ENCODE results near the gene FAAP24. TPM values are rescaled to one million over a fixed set of nuclear protein-coding genes. Genes with fewer than 3 reads are reported as not detected.
A peak's percentile ranks its signal among the peaks of the same experiment; 100 is the strongest.
"Not testable (repeated sequence)": the region's sequence is repeated elsewhere in the genome, so short reads cannot be mapped to it uniquely, and the experiment has no call there.

Gene FAAP24
- total RNA-seq, 1 experiment from 2014 or later: 13.2 TPM

DNA sequence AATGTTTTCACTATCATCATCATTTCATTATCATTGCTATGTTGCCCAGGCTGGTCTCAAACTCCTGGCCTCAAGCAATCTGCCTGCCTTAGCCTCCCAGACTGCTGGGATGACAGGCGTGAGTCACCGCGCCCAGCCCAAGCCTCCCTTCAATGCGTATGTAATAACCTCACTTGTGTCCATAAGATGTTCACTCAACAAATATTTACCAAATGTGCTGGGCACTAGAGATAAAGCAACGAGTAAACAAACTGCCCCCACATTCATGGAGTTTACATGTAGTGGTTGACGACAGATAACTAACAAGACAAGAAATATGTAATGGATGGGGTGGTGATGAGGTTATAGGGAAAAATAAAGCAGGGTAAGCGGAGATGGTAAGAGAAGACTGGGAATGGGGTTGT, 25.0 kb downstream of the FAAP24 start:
- in situ Hi-C loops (cut with HindIII; ENCODE audit: low sequenced_read_pairs); DNase-seq (ENCODE audit: low spot score): not testable (repeated sequence)

DNA sequence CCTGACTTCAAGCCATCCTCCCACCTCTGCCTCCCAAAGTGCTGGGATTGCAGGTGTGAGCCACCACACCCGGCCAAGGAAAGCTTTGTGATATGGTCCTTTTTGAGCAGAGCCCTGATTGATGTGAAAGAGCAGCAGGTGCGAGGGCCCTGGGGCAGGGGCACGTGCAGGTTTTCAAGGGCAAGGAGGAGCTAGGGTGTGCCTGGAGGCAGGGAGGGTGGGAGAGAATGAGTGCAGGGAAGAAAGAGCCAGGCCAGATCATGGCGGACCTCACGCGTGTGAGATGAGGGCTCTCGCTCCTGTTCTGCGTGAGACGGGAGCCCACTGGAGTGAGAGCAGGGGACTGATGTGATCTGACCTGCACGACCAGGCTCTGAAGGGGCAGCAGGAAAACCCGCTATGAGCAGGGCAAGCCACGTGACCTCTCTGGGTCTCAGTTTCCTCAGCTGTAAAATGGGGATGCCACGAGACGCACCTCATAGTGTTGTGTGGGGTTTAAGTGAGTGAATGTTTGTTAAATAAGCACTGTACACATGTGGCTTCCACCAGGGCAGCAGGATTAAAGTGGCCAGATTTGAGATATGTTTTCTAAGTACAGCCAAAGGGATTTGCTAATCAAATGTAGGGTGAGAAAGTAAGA, 25.8 kb downstream of the FAAP24 start:
- in situ Hi-C loops (cut with HindIII; ENCODE audit: low sequenced_read_pairs): no loop called here
- no peak for DNase-seq (ENCODE audit: low spot score)

DNA sequence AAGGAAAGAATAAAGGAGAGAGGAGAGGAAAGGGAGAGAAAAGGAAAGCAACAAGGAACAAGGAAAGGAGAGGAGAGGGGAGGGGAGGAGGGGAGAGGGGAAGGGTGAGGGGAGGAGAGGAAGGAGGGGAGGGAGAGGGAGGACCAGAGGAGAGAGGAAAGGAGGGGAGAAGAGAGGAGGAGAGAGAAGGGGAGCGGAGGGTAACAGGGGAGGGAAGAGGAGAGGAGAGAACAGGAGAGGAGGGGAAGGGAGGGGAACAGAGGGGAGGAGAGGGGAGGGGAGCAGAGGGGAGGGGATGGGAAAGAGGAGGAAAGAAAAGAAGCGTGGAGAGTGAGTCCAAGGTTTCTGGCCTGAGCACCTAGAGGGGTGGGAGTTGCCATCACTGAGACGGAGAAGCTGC, 26.7 kb downstream of the FAAP24 start:
- DNase-seq (ENCODE audit: low spot score): no peak
- in situ Hi-C loops (cut with HindIII; ENCODE audit: low sequenced_read_pairs): no loop called here

DNA sequence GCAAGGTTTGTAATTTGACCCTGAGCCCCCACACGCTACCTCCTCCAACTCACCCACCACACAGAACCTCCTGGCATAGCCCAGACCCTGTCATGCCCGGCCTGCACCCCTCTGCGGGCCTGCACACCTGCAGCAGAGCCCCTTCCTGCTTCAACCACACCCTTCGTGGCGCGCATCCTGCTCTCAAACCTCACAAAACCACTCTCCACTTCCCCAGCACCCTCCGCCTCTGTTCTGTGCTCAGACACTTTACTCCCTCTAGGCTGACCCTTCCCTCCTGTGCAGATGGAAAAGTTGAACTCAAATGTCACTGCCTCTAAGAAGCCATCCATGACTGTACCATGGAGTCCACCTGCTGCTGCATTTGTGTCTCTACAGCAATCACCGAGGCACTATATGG, 28.5 kb downstream of the FAAP24 start:
- in situ Hi-C loops (cut with HindIII; ENCODE audit: low sequenced_read_pairs): no loop called here
- DNase-seq (ENCODE audit: low spot score): no peak

DNA sequence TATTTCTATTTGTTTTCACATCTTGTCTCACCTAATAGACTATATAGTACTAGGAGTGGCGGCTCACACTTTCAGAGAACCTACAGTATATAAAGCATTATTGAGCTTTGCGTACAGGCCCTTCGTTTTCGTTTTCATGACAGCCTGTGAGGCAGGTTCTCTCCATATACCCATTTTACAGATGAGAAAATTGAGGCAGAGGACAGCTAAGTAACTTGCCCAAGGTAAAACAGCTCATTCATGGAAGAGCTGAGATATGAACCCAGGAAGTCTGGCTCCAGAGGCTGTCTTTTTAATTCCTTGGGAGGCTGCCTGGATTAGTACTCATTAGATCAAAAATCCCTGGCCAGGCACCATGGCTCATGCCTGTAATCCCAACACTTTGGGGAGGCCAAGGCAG, 28.9 kb downstream of the FAAP24 start:
- no peak for DNase-seq (ENCODE audit: low spot score)
- in situ Hi-C loops (cut with HindIII; ENCODE audit: low sequenced_read_pairs): no loop called here

DNA sequence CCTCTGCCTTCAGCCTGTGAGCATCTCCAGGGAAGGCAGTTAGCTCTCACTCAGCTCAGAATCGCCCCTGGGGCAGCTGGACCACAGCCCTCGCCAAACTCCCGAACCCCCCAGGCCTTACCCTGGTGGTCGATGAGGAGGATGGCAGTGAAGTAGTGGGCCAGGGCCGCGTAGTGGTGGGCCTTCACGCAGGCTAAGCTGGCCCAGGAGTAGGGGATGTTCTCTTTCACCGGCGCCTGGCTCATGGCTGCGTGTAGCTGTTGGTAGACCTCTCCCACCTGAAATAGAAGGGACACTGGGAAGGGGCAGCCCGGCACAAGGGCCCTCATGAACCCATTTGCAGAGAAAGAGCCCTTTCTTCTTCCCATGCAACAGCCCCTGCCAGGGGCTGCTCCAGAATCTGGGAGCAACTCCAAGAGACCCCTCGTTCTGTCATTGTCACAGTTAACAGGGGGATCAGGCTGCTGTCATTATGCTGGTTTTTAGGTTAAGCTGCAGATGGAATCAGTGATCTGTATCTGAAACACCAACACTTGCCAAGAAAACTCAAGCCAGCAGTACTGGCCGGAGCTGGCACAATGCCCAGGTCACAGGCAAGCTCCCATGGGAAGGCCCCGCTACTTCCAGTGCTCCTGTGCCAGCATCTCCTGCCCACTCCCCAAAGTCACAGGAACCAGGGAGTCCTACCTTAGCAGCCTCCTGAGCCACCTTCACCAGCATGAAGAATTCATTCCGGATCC, 30.3 kb downstream of the FAAP24 start:
- in situ Hi-C loops (cut with HindIII; ENCODE audit: low sequenced_read_pairs): not testable (repeated sequence)
- peak; percentile 64 for DNase-seq (ENCODE audit: low spot score)

DNA sequence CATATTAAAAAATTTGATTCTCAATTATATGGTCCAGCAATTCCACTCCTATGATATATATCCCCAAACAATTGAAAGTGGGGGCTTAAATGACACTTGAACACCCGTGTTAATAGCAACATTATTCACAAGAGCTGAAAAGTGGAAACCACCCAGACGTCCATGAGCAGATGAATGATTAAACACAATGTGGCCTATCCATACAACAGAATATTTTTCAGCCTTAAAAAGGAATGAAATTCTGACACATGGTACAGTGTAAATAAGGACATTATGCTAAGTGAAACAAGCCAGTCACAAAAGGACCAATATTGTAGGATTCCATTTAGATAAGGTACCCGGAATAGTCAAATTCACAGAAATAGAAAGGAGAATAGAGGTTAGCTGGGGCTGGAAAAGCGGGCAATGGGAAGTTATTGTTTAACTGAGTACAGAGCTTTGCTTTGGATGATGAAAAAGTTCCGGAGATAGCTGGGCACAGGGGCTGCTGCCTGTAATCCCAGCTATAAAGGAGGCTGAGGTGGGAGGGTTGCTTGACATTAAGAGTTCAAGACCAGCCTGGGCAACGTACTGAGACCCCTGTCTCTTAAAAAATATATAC, 31.5 kb downstream of the FAAP24 start:
- DNase-seq (ENCODE audit: low spot score); in situ Hi-C loops (cut with HindIII; ENCODE audit: low sequenced_read_pairs): not testable (repeated sequence)

DNA sequence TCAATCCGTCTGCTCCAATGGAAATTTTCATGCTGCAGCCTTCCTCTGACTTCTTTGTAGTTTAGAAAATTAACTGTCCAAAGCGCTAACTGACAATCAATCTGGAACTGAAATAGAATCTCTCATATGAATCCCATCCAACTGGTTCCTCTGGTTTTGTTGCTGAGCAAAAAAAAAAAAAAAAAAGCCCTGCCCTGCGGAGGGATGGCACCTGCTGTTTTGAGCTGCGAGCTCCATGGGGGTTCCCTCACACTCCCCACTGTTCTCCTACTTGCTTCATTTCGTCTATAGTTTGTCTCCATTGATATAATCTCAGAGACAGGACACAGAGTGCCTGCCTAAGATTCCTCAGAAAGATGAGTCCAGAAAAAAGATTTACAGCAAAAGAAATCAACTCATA, 33.4 kb downstream of the FAAP24 start:
- no peak for DNase-seq (ENCODE audit: low spot score)
- in situ Hi-C loops (cut with HindIII; ENCODE audit: low sequenced_read_pairs): no loop called here

DNA sequence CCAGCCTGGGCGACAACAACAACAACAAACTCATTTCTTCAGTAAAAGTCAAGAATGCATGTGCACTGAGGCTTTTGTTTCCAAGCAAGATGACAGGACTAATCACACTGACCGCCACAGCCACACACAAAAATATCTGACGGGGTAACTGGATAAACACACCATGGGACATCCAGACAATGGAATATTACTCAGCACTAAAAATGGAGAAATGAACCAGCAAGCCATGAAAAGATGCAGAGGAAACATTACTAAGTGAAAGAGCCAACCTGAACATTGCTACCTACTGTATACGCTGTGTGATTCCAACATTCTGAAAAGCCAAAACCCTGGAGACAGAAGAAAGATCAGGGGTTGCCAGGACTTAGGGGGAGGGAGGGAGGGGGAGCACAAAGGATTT, 36.7 kb downstream of the FAAP24 start:
- in situ Hi-C loops (cut with HindIII; ENCODE audit: low sequenced_read_pairs): no loop called here
- DNase-seq (ENCODE audit: low spot score): no peak

DNA sequence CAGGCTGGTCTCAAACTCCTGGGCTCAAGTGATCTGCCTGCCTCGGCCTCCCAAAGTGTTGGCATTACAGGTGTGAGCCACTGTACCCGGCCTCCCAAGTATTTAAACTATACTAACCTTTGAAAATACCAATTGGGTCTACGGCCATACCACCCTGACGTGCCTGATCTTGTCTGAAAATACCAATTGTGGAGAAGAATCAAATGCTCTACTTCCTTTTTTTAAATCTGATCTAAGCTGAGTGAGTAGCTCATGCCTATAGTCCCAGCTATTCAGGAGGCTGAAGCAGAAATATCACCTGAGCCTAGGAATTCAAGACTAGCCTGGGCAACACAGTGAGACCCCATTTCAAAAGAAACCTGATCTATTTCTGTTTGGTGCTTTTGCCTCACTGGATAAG, 38.8 kb downstream of the FAAP24 start:
- DNase-seq (ENCODE audit: low spot score): not testable (repeated sequence)

DNA sequence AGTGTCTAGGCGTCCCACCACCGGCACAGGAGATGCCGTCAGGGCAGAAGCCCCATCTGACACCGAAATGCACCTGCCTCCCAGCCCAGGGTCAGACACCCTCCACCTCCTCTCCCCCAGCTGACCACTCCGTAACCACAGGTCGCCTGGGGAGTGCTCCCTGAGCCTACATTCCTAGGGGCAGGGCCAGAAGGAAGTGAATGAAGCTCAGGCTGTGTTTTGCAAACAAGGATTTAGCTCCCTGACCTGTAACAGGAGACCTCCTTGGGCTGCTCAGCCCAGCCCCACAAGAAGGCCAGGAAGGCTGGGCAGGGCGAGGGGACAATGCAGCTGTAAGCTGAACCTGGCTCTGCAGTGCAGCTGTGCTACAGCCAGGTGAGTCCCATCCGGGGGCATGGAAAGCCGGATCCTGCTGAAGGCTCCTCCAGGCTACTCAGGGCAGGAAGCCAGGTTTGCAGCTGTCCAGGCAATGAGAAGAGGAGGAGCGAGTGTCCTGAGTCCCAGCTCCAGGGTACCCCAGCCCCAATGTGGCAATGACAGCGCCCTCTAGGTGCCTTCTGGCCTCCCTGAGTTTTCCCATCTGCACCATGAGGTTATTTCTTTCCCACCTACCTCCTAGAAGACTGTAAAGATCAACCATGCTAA, 50.6 kb downstream of the FAAP24 start:
- in situ Hi-C loops (cut with HindIII; ENCODE audit: low sequenced_read_pairs): no loop called here
- no peak for DNase-seq (ENCODE audit: low spot score)

More for the DNA sequence above, 38.8 kb downstream of the FAAP24 start:
- in situ Hi-C loops (cut with HindIII; ENCODE audit: low sequenced_read_pairs): not testable (repeated sequence)

DNA sequence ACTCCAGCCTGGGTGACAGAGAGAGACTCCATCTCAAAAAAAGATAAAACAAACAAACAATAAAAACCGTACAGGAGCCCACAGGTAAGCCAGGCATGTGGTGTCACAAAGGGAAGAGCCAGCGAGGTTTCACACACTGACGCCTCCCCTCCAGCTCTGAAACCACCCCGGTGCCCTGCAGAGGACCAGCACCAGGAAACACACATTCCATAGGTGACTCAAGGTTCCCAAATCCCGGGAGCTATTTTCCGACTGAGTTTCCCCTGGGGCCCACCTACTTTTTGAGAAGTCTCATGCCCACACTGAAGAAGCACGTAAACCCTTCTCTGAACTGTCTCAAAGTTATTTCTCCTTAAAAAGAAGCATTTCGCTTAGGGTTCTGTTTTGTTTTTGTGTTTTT, 52.4 kb downstream of the FAAP24 start:
- in situ Hi-C loops (cut with HindIII; ENCODE audit: low sequenced_read_pairs): no loop called here
- no peak for DNase-seq (ENCODE audit: low spot score)

DNA sequence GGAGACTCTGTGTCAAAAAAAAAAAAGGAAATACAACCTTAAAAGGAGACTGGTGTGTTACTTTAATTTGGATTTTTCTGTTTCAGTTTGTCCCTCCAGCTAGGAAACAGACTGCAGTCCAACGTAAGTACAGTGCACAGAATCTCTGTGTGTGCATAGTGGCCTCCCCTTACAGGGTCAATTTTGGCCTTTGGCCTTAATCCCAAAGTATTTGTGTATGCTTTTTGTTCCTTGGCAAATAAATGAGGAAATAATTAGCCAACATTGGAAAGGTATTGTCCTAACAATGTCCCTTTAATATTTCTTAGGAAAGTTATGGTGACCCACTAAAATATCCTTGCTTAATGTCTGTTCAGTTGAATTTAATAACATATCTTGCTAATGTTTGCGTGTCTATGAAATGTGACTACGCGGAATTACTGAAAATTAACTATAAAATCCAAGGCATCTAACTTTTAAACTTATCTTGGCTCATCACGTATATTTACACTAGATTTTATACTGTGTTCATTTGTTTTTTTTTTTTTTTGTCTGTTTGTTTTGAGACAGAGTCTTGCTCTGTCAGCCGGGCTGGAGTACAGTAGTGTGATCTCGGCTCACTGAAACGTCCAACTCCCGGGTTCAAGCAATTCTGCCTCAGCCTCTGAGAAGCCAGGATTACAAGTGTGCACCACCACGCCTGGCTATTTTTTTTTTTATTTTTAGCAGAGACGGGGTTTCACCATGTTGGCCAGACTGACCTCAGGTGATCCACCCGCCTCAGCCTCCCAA, 53.6 kb downstream of the FAAP24 start:
- DNase-seq (ENCODE audit: low spot score); in situ Hi-C loops (cut with HindIII; ENCODE audit: low sequenced_read_pairs): not testable (repeated sequence)

DNA sequence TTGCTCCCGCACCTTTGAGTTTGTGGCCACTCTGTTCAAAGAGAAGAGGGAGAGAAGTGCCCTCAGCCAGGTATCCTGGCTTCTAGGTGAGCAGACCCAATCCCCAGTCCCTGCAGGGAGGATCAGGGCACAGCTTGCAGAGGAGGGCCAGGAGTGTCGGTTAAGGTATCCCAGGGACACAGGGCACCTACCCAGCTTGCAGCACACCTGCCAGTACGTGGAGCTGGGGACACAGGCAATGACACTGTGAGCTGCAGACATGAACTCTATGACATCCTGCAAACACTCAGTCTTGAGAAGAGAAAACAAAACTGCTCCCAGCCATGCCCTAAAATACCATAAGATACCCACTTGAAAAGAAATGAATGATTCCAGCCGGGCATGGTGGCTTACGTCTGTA, 54.6 kb downstream of the FAAP24 start:
- in situ Hi-C loops (cut with HindIII; ENCODE audit: low sequenced_read_pairs); DNase-seq (ENCODE audit: low spot score): not testable (repeated sequence)

Other genes with a start within 250 kb of the FAAP24 start
- gene SLC7A9, start 102.5 kb upstream of the FAAP24 start, total RNA-seq (2014; rRNA removed; shearing (Covaris generic)): 0.51 TPM in 1 of 2 replicates, not detected in the other
- 12.6 and 22.4 TPM in 2 replicates for gene CEP89, start 284 bp upstream of the FAAP24 start, total RNA-seq (2014; rRNA removed; shearing (Covaris generic))
- gene RHPN2, start 92.6 kb downstream of the FAAP24 start, total RNA-seq (2014; rRNA removed; shearing (Covaris generic)): 10.1 and 10.6 TPM in 2 replicates
- 5.9 and 7.7 TPM in 2 replicates for gene GPATCH1, start 108.9 kb downstream of the FAAP24 start, total RNA-seq (2014; rRNA removed; shearing (Covaris generic))
- not detected in 2 replicates for gene WDR88, start 159.9 kb downstream of the FAAP24 start, total RNA-seq (2014; rRNA removed; shearing (Covaris generic))
- gene LRP3, start 222.1 kb downstream of the FAAP24 start, total RNA-seq (2014; rRNA removed; shearing (Covaris generic)): 66.4 and 81.7 TPM in 2 replicates